A204.1 (cell line): ENCODE results near the gene TRPC6.
"Not testable (repeated sequence)": the region's sequence is repeated elsewhere in the genome, so short reads cannot be mapped to it uniquely, and the experiment has no call there.

Experiments
- FAIRE-seq: peaks from 2 replicates; lab custom pipeline; 2012; peaks lifted over from hg19 to GRCh38; lab: Jason Lieb, UNC

Gene TRPC6

DNA sequence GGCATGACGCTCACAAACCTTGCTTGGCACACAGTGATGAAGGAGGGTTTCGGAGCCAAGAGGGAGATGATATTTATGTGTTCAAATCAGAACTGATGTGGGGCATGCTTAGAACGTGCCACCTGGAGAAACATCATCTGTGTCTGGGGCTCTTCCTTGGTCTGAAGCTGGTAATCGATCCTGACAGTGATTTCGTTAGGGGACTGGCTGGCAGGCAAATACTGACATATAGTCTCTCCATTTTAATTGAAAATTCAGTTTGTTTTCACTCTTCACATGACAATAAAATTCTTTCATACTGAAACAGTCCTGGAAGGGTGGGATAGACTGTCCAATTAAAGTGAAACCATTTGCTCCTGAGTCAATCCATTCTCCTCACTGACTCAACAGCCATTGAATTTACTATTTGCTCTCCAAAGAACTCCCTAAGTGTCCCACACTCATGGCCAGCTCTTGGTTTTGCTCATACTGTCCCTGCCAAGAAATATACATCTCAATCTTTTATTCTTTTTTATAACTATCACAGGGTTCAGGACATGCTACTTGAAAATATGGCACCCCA, 134.8 kb downstream of the TRPC6 start:
- no peak for FAIRE-seq

DNA sequence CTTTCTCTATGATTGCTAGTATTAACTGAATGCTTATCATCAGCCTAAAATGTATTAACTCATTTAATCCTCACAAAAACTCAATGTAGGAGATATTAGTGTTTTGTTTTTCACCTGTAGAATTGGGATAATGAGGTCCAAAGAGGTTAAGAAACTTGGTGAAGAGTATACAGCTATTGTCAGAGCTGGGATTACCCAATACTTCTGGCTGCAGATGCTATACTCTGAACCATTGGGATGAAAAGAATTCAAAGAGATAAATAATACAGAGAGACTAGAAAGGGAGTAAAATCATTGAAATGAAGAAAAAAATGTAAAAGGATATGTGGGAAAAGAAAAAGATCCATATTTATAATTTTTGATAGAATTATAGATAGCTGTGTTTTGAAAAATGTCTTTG, 137.1 kb downstream of the TRPC6 start:
- no peak for FAIRE-seq

DNA sequence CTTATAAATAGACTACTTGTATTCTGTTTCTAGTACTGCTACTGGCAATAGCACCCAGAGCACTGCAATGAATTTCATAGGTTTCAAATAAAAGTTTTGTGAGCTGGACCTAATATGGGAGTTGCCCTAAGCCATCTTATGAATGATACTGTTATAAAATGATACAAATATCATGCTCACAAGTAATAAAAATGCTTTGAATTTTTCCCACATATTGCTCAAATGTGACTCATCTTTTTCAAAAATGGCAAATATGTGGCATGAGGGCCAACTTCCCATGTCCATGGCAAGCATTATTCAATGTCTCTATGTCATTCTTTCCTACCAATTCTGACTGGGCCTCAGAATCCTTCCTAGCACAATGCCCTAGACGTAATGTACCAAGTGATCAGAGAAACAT, 137.6 kb downstream of the TRPC6 start:
- no peak for FAIRE-seq

DNA sequence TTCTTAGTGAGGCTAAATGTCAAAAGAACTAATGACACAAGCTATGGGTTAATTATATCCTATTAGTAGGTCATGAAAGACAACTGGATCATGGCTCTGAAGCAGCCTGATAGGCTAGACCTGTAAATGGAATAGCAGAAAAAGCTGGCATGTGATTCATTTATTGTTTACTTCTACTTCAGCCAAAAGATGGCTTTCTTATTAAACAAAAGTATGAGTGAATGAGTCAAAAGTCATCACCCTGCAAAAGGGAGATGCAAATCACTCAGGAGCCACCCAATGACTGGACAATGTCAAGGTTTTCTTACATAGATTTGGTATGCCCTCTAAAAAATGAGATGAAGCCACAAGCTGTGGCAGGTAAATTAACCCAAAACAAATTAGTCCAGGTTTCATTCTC, 138.0 kb downstream of the TRPC6 start:
- FAIRE-seq, result no peak

DNA sequence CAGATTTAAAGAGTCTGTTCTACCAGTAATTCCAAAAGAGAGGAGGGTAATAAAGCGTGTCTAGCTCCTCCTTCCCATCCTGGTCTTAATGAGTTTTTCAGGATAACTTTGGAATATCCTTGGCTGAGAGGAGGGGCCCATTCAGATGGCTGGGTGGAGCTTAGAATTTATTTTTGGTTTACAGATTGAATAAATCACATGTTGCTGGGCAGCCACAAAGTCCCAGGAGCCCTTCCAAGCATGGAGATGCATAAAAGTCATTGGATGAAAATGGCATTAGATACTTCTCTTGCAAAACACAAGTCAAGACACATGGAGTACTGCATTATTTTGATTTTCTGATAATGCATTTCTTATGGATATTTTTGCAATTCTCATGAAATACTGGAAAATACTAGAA, 139.0 kb downstream of the TRPC6 start:
- no peak for FAIRE-seq

DNA sequence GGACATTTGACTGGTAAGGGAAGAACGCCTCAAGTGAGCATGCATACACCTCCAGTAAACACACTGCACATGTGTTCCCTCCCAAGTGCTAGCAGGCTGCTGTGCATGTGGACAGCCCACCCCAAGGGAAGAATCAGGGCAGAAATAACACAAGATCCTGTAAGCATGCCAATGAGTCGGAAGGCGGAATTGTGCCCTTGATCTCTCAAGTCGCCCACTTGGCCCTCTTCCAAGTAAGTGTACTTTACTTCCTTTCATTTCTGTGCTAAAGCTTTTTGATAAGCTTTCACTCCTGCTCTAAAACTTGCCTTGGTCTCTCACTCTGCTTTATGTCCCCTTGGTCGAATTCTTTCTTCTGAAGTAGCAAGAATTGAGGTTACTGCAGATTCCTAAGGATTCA, 139.6 kb downstream of the TRPC6 start:
- FAIRE-seq, result no peak

DNA sequence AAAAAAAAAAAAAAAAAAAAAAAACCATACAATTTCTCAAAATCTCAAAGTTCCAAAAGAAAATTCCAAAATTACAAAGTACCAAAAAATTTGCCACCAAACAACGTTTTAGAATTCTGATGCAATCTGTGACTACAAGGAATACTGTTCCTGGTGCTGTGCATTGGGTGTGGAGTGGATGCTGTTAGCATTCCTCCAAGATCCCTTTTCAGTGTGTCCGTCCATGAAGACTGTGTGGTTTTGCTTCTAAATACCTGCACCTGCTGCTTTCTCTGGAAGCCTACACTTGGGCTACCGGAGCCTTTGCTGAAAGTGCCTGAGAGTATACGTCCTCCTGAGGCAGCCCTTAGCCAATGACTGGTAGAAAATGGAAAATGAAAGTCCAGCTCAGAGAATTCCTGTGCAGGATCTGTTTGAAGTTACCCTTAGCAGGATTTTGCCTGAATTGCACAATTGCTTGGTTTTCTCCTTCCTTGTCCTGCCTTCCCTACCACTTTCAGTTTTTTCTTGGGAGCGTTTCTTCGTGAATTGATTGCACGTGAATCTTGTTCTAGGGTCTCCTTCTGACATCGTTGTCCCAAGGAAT, 140.8 kb downstream of the TRPC6 start:
- FAIRE-seq, result no peak

DNA sequence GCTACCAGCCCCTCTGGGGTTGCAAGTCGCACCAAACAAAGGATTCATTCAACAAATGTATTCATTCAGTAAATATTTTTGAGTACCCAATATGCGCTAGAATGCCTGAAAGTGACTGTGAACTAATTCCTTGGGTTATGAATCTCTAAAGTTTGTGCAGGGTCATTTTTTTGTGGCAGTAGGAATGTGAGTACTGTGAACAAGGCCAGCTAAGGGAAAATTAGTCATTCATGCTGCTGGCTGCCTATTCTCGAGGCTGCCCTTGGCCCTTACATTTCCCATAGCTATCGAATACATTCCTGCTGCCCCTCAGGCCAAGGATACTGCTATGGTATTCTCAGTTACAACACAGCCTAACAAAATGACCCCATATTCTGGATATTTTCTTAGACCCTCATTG, 141.6 kb downstream of the TRPC6 start:
- no peak for FAIRE-seq

DNA sequence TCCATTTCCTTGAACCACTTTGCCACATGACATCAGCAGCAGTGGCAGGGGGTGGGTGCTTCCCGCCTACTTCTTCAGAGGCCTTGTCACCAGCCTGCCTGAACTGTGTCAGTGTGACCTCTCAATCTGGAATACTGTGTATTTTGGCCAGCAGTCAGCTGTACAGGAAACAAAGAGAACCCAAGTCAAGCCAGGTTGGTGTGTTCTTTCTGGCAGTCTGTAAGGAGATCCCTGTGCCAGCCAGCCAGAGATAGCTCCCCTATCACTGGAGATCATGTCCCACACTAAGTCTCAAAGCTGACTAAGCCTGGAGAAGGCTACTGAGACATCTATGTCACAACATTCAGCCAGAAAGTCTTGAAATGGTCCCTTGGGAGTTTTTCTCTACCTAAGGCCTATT, 142.1 kb downstream of the TRPC6 start:
- no peak for FAIRE-seq

DNA sequence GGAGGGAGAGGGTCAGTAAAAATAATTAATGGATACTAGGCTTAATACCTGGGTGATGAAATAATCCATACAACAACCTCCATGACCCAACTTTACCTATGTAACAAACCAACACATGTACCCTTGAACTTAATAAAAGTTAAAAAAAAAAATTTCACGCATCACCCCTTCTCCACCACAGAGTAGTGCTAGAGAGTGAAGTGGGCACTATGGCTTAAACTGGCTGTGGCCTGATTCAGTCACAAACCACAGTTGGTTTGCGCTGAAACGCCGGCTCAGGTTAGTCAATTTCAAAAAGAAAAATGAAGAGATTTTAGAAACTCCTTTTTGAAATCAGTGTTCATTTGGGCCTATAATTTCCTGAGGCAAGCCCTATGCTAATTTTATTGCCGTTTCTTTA, 144.3 kb downstream of the TRPC6 start:
- no peak for FAIRE-seq

DNA sequence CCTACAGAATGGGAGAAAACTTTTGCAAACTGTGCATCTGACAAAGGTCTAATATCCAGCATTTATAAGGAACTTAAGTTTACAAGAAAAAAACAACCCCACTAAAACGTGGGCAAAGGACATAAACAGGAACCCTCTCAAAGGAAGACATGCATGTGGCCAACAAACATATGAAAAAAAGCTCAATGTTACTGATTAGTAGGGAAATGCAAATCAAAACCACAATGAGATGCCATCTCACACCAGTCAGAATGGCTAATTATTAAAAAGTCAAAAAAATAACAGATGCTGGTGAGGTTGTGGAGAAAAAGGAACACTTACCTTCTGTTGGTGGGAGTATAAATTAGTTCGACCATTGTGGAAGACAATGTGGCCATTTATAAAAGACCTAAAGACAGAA, 145.1 kb downstream of the TRPC6 start:
- FAIRE-seq, result not testable (repeated sequence)

DNA sequence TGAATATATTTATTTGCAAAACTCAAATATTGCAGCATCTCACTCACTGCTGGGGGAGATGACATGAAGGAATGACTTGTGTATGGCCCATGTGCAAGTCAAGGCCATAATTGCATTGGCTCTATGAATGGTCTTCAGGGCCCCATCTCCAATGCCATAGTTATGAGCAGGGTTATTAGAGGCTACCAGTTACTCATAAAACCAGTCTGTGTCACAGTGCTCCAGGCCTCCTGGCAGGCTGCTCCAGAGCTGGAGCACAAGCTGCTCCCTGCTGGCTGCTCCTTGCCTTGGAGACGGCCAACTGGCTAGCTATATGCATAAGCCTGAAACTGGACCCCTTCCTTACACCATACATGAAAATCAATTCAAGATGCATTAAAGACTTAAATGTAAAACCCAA, 145.7 kb downstream of the TRPC6 start:
- no peak for FAIRE-seq

DNA sequence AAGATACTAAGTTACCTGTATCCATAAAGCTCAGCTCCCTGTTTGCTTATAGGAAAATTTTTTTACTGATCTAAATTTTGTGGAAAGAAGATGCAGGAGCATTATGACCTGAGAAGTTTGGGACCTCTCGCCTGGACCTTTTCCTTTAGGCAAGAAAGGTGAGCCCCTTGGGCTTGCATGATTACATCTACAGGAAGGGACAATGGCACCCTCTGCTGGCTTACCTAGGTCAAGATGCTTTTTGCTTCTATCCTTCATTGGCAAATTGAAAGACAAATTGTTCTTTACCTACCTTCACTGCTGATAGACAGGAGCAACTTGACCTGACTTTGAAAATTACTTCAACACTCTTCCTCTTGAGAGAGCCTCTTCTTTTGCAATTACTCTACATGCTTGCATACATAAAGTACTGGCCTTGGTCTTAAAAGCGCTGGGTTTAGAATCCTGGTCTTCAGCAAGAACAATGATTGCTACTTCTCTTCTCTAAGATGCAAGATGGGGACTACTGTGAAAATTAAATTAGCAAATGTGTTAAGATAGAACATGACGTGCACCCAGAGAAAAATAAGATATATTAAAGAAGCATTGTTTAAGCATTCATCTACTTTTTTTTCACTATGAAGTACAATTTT, 147.2 kb downstream of the TRPC6 start:
- no peak for FAIRE-seq

DNA sequence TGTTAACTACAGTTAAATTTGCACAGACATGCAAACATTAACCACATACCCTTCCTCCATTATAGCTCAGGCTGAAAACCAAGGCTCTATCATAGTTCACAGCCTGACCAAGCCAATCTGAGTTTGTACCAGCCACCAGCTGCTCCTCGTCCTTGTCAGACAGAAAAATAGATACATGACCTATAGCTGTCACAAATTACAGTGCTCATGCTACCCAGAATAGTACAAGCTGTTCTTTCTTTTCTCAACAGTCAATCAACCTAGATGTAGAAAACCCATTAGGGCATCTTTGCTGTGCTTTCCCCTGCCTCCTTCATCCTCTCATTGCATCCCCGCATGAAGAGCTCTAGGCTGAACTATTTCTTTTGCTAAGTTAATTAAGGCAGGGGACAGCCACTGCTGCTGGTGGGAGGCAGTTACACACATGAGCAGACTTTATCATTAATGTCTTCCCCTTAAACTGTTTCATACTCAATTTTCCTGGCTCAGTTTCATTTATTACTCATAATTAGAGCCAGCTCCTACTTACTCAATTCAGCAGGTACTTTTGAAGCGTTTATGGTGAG, 148.3 kb downstream of the TRPC6 start:
- no peak for FAIRE-seq

DNA sequence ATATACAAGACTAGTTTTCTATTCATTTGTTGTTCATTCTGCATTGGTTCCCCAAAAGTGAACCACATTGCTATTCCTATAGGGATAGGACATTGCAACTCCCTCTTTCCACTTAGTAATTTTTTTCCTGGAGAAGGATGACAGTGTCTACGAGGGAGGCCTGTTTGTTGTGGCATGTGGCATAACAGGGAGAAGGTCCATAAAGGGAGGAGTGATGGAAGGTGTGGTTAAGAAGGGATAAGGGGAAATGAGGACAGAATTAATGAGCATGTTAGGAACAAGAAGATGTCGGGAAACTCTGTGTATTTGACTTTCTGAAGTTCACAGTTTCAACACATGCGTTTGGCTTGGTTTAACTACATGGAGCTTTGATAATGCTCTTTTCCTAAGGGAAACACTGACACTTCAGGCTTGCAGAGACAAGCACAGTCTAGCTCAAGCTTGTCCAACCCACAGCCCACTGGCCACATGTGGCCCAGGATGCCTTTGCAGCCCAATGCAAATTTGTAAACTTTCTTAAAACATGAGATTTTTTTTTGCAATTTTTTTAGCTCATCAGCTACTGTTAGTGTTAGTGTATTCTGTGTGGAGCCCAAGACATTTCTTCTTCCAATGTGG, 149.7 kb downstream of the TRPC6 start:
- no peak for FAIRE-seq

DNA sequence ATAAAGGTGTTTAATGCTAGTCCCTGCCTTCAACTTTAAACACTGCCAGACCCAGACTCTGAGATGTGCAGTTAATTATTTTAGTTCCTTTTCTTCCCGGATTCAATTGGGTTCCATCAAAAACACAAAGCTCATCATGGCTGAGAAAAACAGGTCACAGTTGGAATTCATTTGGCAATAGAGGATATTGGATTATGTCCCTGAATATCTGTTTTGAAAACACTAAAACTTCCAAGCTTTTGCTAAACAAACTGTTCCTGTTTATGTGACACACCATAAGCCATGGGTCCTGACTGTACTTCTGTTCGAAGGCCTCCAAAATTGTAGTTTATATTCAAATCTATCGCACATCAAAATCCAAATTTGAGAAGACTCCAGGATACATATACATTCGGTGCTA, 150.7 kb downstream of the TRPC6 start:
- no peak for FAIRE-seq

DNA sequence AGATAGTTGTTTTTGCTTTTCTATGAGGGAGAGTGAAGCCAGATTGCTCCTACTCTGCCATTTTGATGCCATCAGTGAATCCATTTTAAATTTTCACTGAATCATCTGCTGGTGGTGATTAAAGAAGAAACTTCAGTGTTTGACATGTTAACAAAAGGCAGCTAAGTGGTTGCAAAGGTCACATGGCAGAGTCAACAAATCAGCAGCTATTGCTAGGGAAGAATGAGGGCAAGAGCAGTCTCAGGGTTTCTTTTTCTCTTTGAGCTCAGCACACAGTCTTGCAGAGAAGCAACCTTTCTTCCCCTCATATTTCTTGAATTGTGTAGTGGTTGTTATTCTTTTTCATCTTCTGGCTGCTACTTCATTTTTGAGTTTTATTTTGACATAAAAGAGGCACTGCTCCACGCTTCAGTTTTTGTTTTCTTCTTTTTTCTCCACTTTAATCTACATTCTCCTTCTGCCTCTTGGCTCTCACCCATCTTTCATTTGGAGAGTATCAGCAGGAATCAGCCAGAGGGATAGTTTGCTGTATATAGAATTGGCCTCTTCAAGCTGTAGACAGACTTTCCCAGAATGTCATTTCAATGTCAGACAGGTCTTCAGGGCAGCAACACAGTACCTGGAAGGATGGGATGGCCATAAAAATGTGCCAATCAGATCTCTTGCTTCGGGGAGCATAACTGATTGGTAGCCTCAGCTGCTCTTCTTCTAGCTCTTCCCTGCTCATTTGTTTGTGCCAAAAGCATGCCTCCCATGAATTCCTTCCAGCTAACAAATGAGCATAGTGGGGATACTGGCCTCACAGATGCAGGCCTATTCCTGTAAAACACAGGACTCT, 153.9 kb downstream of the TRPC6 start:
- FAIRE-seq, result no peak

DNA sequence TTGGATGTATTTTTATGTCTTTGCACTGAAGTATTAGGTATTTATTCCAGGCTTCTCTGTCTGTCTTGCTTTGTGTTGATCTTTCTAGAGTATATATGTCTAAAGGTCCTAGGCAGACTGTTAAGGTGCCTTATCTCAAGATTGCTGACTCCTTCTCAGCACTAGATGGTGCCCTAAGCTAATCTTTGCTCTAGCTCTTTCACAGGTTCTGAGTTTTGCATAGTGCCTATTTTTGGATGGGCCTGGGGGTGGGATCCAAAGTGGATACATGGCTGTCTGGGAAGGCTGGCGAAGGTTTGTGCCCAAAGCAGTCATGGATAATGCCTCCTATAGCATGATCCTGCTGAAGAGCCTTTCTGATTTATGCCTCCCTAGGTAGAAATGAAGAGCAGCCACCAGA, 154.9 kb downstream of the TRPC6 start:
- no peak for FAIRE-seq

DNA sequence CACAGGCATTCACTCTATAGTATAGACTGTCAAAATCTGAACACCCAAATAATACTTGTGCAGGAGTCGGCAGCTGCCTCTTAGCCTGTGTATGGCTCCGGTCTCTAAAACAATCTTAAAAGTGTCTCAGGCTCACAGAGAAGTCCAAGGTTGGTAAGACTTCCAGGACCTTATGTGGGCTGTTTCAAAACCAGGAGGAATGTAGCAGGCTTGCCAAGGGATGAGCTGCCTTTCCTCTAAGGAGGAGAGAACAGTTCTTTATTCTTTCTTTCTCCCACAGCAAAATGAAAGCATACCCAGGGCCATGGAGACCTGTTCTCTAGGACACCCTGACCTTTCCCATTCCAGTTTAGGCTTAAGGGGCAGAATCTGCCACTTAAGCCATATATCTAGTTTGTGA, 176.5 kb downstream of the TRPC6 start:
- FAIRE-seq, result no peak
